SK-N-SH treated with all-trans-retinoic acid at 6 μM for 48 hours (cell line): ENCODE measurements around the gene CYP24A1.

ENCODE experiments used
- ATAC-seq: fragments of 200-7000 bp; cut with Tn5 transposase; 3 replicates; pipeline ENCODE4 v1.9.1; 2020; ENCODE audit warnings: mild to moderate bottlenecking, moderate library complexity
- ARNTL ChIP-seq: fragments of 450-650 bp; formaldehyde crosslinking; IDR thresholded peaks from 2 replicates; pipeline ENCODE4 v1.5.0; 2020; ENCODE audit warnings: low read depth, mild to moderate bottlenecking, moderate library complexity, borderline replicate concordance
- BACH2 ChIP-seq: fragments of 250-450 bp; sonication (Bioruptor Pico); IDR thresholded peaks from 2 replicates; pipeline ENCODE4 v1.9.0; 2021; ENCODE audit warnings: mild to moderate bottlenecking, borderline replicate concordance
- CREB5 ChIP-seq: fragments of 250-450 bp; sonication (Bioruptor Pico); IDR thresholded peaks from 2 replicates; pipeline ENCODE4 v1.5.1; 2020; ENCODE audit warnings: low read depth, mild to moderate bottlenecking, moderate library complexity
- CSDC2 ChIP-seq: fragments of 250-450 bp; sonication (Bioruptor Pico); IDR thresholded peaks from 2 replicates; pipeline ENCODE4 v1.5.0; 2020; ENCODE audit warnings: mild to moderate bottlenecking, moderate library complexity
- CSRNP3 ChIP-seq: fragments of 250-450 bp; sonication (Bioruptor Pico); IDR thresholded peaks from 2 replicates; pipeline ENCODE4 v1.5.1; 2021; ENCODE audit warnings: mild to moderate bottlenecking, moderate library complexity
- ESRRG ChIP-seq: fragments of 250-450 bp; sonication (Bioruptor Pico); IDR thresholded peaks from 2 replicates; pipeline ENCODE4 v1.6.1; 2021; ENCODE audit warnings: mild to moderate bottlenecking
- GLIS3 ChIP-seq: fragments of 250-450 bp; sonication (Bioruptor Pico); IDR thresholded peaks from 2 replicates; pipeline ENCODE4 v1.5.0; 2020; ENCODE audit warnings: mild to moderate bottlenecking, moderate library complexity
- ISL1 ChIP-seq: fragments of 250-450 bp; sonication (Bioruptor Pico); IDR thresholded peaks from 2 replicates; pipeline ENCODE4 v2.1.2; 2022; ENCODE audit warnings: mild to moderate bottlenecking, moderate library complexity
- OSR1 ChIP-seq: fragments of 250-450 bp; sonication (Bioruptor Pico); IDR thresholded peaks from 2 replicates; pipeline ENCODE4 v1.8.0; 2022; ENCODE audit warnings: moderate library complexity, mild to moderate bottlenecking, inconsistent platforms
- PATZ1 ChIP-seq: fragments of 250-450 bp; sonication (Bioruptor Pico); IDR thresholded peaks from 2 replicates; pipeline ENCODE4 v1.8.0; 2020; ENCODE audit warnings: mild to moderate bottlenecking, moderate library complexity, borderline replicate concordance
- POU6F1 ChIP-seq: fragments of 250-450 bp; sonication (Bioruptor Pico); IDR thresholded peaks from 2 replicates; pipeline ENCODE4 v1.8.0; 2021; ENCODE audit warnings: low read depth, mild to moderate bottlenecking, moderate library complexity, borderline replicate concordance
- PPARA ChIP-seq: fragments of 250-450 bp; sonication (Bioruptor Pico); IDR thresholded peaks from 2 replicates; pipeline ENCODE4 v1.5.0; 2020; ENCODE audit warnings: mild to moderate bottlenecking, borderline replicate concordance
- RARB ChIP-seq: fragments of 250-450 bp; sonication (Bioruptor Pico); IDR thresholded peaks from 2 replicates; pipeline ENCODE4 v1.8.0; 2021; ENCODE audit warnings: mild to moderate bottlenecking, moderate library complexity
- SNAI2 ChIP-seq: fragments of 250-450 bp; sonication (Bioruptor Pico); IDR thresholded peaks from 2 replicates; pipeline ENCODE4 v1.5.0; 2020; ENCODE audit warnings: mild to moderate bottlenecking, moderate library complexity
- TCF4 ChIP-seq: fragments of 250-450 bp; sonication (Bioruptor Pico); IDR thresholded peaks from 2 replicates; pipeline ENCODE4 v1.8.0; 2021; ENCODE audit warnings: mild to moderate bottlenecking, moderate library complexity, borderline replicate concordance
- ZC3H10 ChIP-seq: fragments of 250-450 bp; sonication (Bioruptor Pico); IDR thresholded peaks from 2 replicates; pipeline ENCODE4 v1.5.1; 2021; ENCODE audit warnings: mild to moderate bottlenecking, moderate library complexity
- ZFP3 ChIP-seq: fragments of 250-450 bp; sonication (Bioruptor Pico); IDR thresholded peaks from 2 replicates; pipeline ENCODE4 v1.5.0; 2020; ENCODE audit warnings: mild to moderate bottlenecking, moderate library complexity
- ZFP30 ChIP-seq: fragments of 450-650 bp; formaldehyde crosslinking; IDR thresholded peaks from 2 replicates; pipeline ENCODE4 v1.5.0; 2022; ENCODE audit warnings: mild to moderate bottlenecking, moderate library complexity
- ZNF565 ChIP-seq: fragments of 450-650 bp; formaldehyde crosslinking; conservative IDR thresholded peaks from 2 replicates; pipeline ENCODE4 v1.5.0; 2020; ENCODE audit warnings: low read depth, mild to moderate bottlenecking, moderate library complexity
- ZNF70 ChIP-seq: fragments of 450-650 bp; formaldehyde crosslinking; IDR thresholded peaks from 2 replicates; pipeline ENCODE4 v1.5.0; 2020; ENCODE audit warnings: mild to moderate bottlenecking, moderate library complexity
- ZNF8 ChIP-seq: fragments of 450-650 bp; formaldehyde crosslinking; IDR thresholded peaks from 2 replicates; pipeline ENCODE4 v1.5.0; 2020; ENCODE audit warnings: mild to moderate bottlenecking, moderate library complexity

Gene CYP24A1

GRCh38 chr20:54163402-54163801, 10.4 kb downstream of the CYP24A1 start (continued):
- TF ChIP-seq PATZ1 (CRISPR knock-in tag) (no peak), POU6F1 (CRISPR knock-in tag) (no peak), CSRNP3 (no peak), GLIS3 (CRISPR knock-in tag) (no peak), ZFP3 (CRISPR knock-in tag) (no peak), ZNF70 (CRISPR knock-in tag) (no peak), ZNF565 (CRISPR knock-in tag) (no peak), CSDC2 (CRISPR knock-in tag) (no peak), BACH2 (no peak), ZNF8 (CRISPR knock-in tag) (no peak), PPARA (CRISPR knock-in tag) (no peak)

- ATAC-seq, result no peak
- no peak for TF ChIP-seq ZNF70 (CRISPR knock-in tag)
- TF ChIP-seq RARB, result no peak
- no peak for TF ChIP-seq OSR1 (CRISPR knock-in tag)
- TF ChIP-seq CREB5 (CRISPR knock-in tag), result no peak
- no peak for TF ChIP-seq TCF4 (CRISPR knock-in tag)
- TF ChIP-seq ZFP3 (CRISPR knock-in tag), result no peak
- TF ChIP-seq ARNTL (CRISPR knock-in tag), result no peak
- TF ChIP-seq PATZ1 (CRISPR knock-in tag), result no peak
- TF ChIP-seq ZNF565 (CRISPR knock-in tag), result no peak
- TF ChIP-seq ZNF8 (CRISPR knock-in tag), result no peak
- TF ChIP-seq POU6F1 (CRISPR knock-in tag), result no peak
- TF ChIP-seq GLIS3 (CRISPR knock-in tag), result no peak
- TF ChIP-seq ZFP30 (CRISPR knock-in tag), result no peak
- no peak for TF ChIP-seq ISL1
- TF ChIP-seq ESRRG (CRISPR knock-in tag), result no peak
- TF ChIP-seq ZC3H10 (CRISPR knock-in tag), result no peak
- no peak for TF ChIP-seq CSRNP3
- no peak for TF ChIP-seq SNAI2 (CRISPR knock-in tag)
Observed at GRCh38 chr20:54162378-54163009, 11.3 kb downstream of the CYP24A1 start.
